GM12874 (cell line): ENCODE results near the gene RGS19.

Experiments
- TF ChIP-seq, protein P1 (sequence below): IDR thresholded peaks from 2 replicates; pipeline ENCODE4 v1.5.1; 2011; ENCODE audit warnings: low read depth, mild to moderate bottlenecking, control low read depth, low read length, moderate library complexity; ENCODE audit not compliant: insufficient read depth

The RGS19 gene

DNA sequence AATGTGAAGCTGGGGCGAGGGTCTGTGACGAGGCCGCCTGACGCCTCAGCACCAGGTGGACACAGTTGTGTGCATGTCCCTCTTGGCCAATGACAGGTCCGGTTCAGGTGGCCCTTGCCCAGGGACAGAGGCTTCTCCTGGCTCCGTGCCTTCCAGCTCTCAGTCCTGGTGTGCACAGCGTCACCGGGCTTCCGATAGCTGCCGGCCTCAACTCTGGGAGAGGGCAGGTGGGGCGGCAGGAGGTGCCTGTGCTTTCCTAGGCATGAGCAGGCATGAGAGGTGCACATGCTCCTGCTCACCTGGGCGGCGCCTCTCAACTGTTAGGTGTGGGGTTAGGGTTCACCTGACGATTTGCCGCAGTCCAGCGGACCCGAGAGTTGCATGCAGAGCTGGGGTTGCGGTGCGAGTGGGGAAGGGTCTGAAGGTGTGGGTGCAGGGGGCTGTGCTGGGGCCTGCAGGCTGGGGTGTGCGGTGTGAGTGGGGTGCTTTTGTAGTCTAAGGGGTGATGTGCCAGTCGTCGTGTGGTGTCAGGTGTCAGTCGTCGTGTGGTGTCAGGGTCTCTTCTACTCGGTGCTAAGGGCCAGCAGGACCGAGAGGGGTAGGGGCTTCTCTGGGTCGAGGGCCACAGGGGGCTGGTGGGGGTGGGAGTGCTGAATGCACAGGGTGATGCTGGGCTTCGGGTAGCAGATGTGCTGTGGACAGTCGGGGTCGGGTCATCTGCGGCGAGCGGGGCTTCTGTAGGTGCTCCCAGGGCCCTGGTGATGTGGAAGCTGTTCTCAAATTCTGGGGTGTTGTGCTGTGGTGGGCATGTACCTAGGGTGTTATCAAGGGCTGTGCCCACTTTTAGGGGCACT lies 26.1 kb downstream of the RGS19 start:
- TF ChIP-seq, protein P1, sequence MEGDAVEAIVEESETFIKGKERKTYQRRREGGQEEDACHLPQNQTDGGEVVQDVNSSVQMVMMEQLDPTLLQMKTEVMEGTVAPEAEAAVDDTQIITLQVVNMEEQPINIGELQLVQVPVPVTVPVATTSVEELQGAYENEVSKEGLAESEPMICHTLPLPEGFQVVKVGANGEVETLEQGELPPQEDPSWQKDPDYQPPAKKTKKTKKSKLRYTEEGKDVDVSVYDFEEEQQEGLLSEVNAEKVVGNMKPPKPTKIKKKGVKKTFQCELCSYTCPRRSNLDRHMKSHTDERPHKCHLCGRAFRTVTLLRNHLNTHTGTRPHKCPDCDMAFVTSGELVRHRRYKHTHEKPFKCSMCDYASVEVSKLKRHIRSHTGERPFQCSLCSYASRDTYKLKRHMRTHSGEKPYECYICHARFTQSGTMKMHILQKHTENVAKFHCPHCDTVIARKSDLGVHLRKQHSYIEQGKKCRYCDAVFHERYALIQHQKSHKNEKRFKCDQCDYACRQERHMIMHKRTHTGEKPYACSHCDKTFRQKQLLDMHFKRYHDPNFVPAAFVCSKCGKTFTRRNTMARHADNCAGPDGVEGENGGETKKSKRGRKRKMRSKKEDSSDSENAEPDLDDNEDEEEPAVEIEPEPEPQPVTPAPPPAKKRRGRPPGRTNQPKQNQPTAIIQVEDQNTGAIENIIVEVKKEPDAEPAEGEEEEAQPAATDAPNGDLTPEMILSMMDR = no peak

DNA sequence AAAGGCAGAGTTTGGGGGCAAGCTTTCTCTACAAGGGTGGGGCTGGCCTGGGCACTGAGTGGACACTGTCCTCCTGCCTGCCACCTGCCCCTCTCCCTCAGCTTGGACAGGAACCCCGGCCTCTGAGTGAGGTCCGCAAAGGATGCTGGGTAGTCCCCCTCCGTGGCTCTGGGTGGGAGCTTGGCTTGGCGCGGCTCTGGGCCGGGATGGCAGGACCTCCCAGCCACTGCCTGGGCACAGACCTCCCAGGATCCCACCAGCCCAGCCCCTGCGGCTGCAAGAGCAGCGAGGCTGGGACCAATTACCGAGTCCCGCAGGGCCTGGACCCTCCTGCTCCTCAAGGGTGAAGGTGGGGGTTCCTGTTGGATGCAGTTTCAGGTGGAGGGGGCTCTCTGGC lies 27.0 kb downstream of the RGS19 start:
- TF ChIP-seq, protein P1 = no peak

DNA sequence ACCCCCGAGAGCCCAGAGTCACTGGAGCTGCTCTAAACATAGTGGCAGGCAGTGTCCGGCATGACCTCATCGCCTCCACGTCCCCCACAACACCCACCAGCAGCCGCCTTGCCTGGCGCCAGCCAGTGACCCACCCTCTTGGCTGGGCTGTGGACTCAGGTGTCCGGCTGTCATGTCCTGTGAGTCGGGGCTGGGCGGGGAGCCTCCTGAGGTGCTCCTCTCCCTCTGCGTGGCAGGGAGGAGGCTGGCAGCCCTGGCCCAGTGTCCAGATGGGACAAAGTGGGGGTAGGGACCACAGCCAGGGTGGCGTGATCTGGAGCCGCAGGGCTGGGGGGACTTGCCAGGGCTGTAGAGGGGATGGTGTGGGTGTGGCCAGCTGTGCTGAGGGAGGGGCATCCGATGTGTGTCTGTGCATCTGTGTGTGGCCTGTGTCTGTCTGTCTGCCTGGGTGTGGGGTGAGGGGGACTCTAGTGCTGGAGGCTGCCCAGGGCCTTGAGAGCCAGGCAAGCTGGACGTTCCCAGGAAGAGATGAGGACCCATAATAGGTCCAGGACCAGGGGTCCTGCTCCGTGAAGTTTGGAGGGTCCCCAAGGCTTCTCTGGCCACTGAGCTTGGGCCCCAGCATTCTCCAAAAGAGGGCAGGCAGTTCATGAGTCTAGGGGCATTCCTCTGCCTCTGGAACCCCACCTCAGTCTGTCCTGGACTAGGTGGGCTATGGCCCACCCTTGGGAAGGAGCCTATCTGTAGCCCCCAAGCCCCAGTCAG lies 27.6 kb downstream of the RGS19 start:
- TF ChIP-seq, protein P1 = no peak

DNA sequence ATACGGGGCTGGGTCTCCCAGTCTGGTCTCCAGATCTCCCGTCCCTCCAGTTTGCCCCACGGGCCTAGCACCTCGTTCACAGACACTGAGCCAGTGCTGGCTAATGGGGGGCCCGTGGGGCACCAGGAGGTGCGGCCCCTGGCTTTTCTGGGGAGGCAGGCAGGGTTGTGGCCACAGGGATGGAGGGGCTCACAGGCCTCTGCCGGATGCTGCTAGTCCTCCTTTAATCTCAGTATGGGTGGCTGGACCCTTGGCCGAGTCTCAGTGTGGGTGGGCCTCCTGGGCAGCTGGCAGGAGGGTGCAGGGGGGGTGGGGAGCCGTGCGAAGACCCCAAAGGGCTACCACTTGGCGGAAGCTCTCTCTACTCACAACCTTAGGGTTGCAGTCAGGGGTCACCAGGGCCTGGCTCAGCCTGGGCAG lies 28.3 kb downstream of the RGS19 start:
- TF ChIP-seq, protein P1 = no peak

DNA sequence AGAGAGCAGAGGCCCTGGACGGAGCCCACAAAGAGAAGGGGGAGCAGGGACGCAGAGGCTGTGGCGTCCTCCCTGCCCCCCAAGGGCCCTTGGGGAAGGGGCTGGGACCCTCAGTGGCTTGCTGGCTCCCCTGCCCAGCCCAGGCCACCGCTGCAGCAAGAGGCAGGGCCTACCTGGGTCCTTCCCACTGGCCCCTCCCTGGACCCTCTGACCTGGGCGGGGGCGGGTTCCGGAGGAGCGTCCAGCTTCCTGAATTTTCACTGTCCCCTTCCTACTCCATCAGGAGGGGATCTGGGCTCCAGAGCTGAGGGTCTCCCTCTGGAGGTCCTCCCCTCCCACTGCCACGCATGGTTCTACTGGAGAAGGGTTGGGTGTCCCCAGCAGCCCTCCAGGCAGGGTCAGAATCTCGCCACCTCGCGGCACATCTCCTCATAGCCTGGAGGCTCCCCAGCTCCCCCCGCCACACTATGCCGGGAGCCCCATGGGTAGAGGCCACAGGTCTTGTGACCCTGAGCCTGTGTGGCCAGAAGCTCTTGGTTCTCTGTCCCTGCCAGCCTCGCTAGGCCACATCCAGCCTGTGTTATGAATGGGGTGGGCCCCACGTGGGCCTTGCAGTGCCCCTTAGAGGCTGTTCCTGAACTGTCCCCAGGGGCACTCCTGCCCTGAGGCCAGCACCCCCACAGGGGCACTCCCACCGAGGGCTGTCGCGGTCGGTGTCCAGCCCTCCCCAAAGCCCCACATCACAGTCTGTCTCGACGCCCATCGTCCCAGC lies 28.9 kb downstream of the RGS19 start:
- TF ChIP-seq, protein P1 = no peak

DNA sequence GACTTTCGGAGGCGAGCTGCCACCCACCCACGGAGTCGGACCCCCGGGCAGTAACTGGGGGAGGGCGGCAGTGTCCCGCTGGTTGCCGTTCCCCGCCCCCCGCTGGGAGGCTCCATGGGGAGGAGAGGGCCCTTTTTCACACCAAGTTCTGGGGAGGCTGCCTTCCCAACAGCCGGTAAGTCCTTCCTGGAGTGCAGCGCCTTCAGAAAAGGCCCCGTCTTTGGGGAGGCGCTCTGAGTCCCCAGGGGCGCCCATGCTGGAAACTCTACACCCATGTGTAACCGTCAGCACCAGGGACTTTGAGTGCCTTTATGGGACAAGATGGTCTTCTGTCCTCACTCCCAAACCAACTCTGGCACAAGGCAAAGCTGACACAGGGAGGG lies 29.4 kb downstream of the RGS19 start:
- TF ChIP-seq, protein P1 = no peak

DNA sequence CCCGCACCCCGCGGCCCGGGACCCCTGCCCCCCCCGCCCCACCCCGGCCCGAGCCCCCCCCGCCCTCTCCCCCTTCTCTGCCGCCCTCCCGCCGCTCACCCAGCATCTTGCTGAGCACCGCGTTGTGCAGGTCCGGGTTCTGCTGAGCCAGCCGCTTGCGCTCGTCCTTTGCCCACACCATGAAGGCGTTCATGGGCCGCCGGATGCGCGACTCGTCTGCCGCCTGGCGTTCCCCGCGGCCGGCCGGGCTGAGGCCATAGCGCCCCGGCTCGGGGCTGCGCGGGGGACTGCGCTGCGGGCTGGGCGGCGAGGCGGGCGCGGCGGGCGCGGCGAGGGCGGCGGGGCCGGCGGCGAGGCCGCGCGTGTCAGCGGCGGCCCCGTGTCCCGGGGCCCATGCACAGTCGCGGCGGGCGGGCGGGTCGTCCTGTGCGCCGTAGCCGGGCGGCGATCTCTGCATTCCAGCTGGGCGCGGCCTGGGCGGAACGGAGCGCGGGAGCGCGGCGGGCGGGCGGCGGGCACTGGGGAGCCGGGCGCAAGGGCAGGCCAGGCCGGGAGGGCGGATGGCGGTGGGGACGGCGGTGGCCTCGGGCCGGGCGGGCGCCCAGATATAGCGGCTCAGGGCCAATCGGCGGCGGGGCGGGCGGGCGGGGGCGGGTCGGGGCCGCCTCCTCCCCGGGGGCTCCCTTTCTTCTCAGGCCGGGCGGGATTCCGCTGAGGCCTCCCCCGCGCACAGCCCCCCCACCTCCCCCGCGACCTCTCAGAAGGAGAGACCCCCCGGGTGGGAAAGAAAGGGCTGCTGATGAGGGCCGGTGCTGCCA lies 30.0 kb downstream of the RGS19 start, which contains the start of gene SOX18:
TSS of gene SOX18 (minus strand) at position 580 of the 818 bp plus-strand sequence. CDS start at position 457, 123 bp downstream.
- TF ChIP-seq, protein P1 = no peak
